Duodenal mucosa (tissue), 2 donors: ENCODE results near the gene JAK1.
"Not testable (repeated sequence)": the region's sequence is repeated elsewhere in the genome, so short reads cannot be mapped to it uniquely, and the experiment has no call there.

Source experiments
- H3K27ac ChIP-seq: one replicate; pipeline ENCODE4 v1.7.0; 2013; ENCODE audit warnings: low read depth, low read length
- H3K27me3 ChIP-seq, 2 donors: one replicate each; pipeline ENCODE4 v1.7.0; 2013; ENCODE audit warnings: low read length in 2 of 2, control low read depth in 1 of 2; ENCODE audit not compliant: insufficient read depth in 2 of 2, control insufficient read depth in 1 of 2
- H3K36me3 ChIP-seq, 2 donors: one replicate each; pipeline ENCODE4 v1.7.0; 2013; ENCODE audit warnings: low read length in 2 of 2, control low read depth in 1 of 2; ENCODE audit not compliant: insufficient read depth in 2 of 2, control insufficient read depth in 1 of 2
- H3K4me1 ChIP-seq, 2 donors: one replicate each; pipeline ENCODE4 v1.7.0; 2013; ENCODE audit warnings: low read length in 2 of 2, control low read depth in 1 of 2; ENCODE audit not compliant: insufficient read depth in 2 of 2, control insufficient read depth in 1 of 2
- H3K4me3 ChIP-seq, 2 donors: one replicate each; pipeline ENCODE4 v1.7.0; 2013; ENCODE audit warnings: low read length in 2 of 2, low read depth in 1 of 2
- H3K9ac ChIP-seq, 2 donors: one replicate each; pipeline ENCODE4 v1.7.0; 2013; ENCODE audit warnings: low read length in 2 of 2, low read depth in 1 of 2
- H3K9me3 ChIP-seq, 2 donors: one replicate each; pipeline ENCODE4 v1.7.0; 2013; ENCODE audit warnings: low read length in 2 of 2, control low read depth in 1 of 2; ENCODE audit not compliant: control insufficient read depth in 1 of 2

JAK1 gene

GRCh38 chr1:64938991-64939390, 27.4 kb downstream of the JAK1 start:
- peaks cover 4 to 14% of the 10 kb centered on the region in 2 donors for H3K4me1 ChIP-seq
- no peak overlapping the region for H3K9ac ChIP-seq
- H3K9me3 ChIP-seq = no peaks in the 10 kb centered on the region

GRCh38 chr1:64936956-64937355, 29.4 kb downstream of the JAK1 start:
- no peak overlapping the region for H3K9ac ChIP-seq
- no peak overlapping the region for H3K4me3 ChIP-seq
- peaks cover 11 to 20% of the 10 kb centered on the region in 2 donors for H3K4me1 ChIP-seq
- H3K9me3 ChIP-seq = no peaks in the 10 kb centered on the region
- H3K36me3 ChIP-seq = no peaks in the 10 kb centered on the region
- no peaks in the 10 kb centered on the region for H3K27me3 ChIP-seq
- H3K27ac ChIP-seq = no peak overlapping the region

More at GRCh38 chr1:64938991-64939390, 27.4 kb downstream of the JAK1 start:
- Histone ChIP-seq H3K4me3 (no peak overlapping the region), H3K27me3 (no peaks in the 10 kb centered on the region), H3K27ac (no peak overlapping the region), H3K36me3 (no peaks in the 10 kb centered on the region)

GRCh38 chr1:64935551-64936155, 30.7 kb downstream of the JAK1 start:
- Histone ChIP-seq H3K9ac (no peak overlapping the region), H3K4me3 (no peak overlapping the region), H3K27ac (no peak overlapping the region), H3K4me1 (peaks cover 11 to 20% of the 10 kb centered on the region in 2 donors), H3K36me3 (no peaks in the 10 kb centered on the region), H3K9me3 (no peaks in the 10 kb centered on the region), H3K27me3 (no peaks in the 10 kb centered on the region)

- no peaks in the 10 kb centered on the region for H3K36me3 ChIP-seq
- H3K9me3 ChIP-seq = no peaks in the 10 kb centered on the region
- no peak overlapping the region for H3K4me3 ChIP-seq
- no peak overlapping the region for H3K9ac ChIP-seq
- no peak overlapping the region for H3K27ac ChIP-seq
- H3K4me1 ChIP-seq = peaks cover 11 to 20% of the 10 kb centered on the region in 2 donors
- H3K27me3 ChIP-seq = no peaks in the 10 kb centered on the region
These were observed 31.5 kb downstream of the JAK1 start for GRCh38 chr1:64934878-64935275.

GRCh38 chr1:64934115-64934877, 32.1 kb downstream of the JAK1 start:
- Histone ChIP-seq H3K36me3 (no peaks in the 10 kb centered on the region), H3K4me3 (no peak overlapping the region), H3K27ac (no peak overlapping the region), H3K9ac (no peak overlapping the region), H3K27me3 (no peaks in the 10 kb centered on the region), H3K4me1 (peaks cover 11 to 22% of the 10 kb centered on the region in 2 donors), H3K9me3 (no peaks in the 10 kb centered on the region)

GRCh38 chr1:64933296-64934070, 32.9 kb downstream of the JAK1 start:
- Histone ChIP-seq H3K9me3 (no peaks in the 10 kb centered on the region), H3K27me3 (no peaks in the 10 kb centered on the region), H3K36me3 (no peaks in the 10 kb centered on the region), H3K4me1 (peaks cover 11 to 27% of the 10 kb centered on the region in 2 donors), H3K4me3 (no peak overlapping the region), H3K27ac (peak overlapping the region; percentile 55), H3K9ac (no peak overlapping the region)

GRCh38 chr1:64932962-64933295, 33.4 kb downstream of the JAK1 start:
- Histone ChIP-seq H3K4me3 (no peak overlapping the region), H3K9me3 (no peaks in the 10 kb centered on the region), H3K36me3 (no peaks in the 10 kb centered on the region), H3K9ac (no peak overlapping the region), H3K27ac (no peak overlapping the region), H3K4me1 (peaks cover 11 to 27% of the 10 kb centered on the region in 2 donors), H3K27me3 (no peaks in the 10 kb centered on the region)

- peaks cover 13 to 26% of the 10 kb centered on the region in 2 donors for H3K4me1 ChIP-seq
- H3K27me3 ChIP-seq, H3K9me3 ChIP-seq, H3K36me3 ChIP-seq, H3K4me3 ChIP-seq, H3K9ac ChIP-seq, H3K27ac ChIP-seq: not testable (repeated sequence)
These were observed 35.7 kb downstream of the JAK1 start for GRCh38 chr1:64930640-64931039.

- H3K36me3 ChIP-seq = no peaks in the 10 kb centered on the region
- H3K9me3 ChIP-seq = no peaks in the 10 kb centered on the region
- H3K27me3 ChIP-seq = no peaks in the 10 kb centered on the region
- H3K4me1 ChIP-seq = peaks cover 18 to 24% of the 10 kb centered on the region in 2 donors
- no peak overlapping the region for H3K4me3 ChIP-seq
- no peak overlapping the region for H3K9ac ChIP-seq
- H3K27ac ChIP-seq = no peak overlapping the region
These were observed 37.1 kb downstream of the JAK1 start for GRCh38 chr1:64929221-64929620.

GRCh38 chr1:64928325-64928724, 38.0 kb downstream of the JAK1 start:
- Histone ChIP-seq H3K9me3 (no peaks in the 10 kb centered on the region), H3K4me1 (peaks cover 13 to 17% of the 10 kb centered on the region in 2 donors), H3K4me3 (no peak overlapping the region), H3K9ac (no peak overlapping the region), H3K27me3 (no peaks in the 10 kb centered on the region), H3K36me3 (no peaks in the 10 kb centered on the region), H3K27ac (no peak overlapping the region)
